ENCODE data around the gene CCT5. TPM values are rescaled to one million over a fixed set of nuclear protein-coding genes. Genes with fewer than 3 reads are reported as not detected.

CCT5 gene
- total RNA-seq = 259 TPM

DNA sequence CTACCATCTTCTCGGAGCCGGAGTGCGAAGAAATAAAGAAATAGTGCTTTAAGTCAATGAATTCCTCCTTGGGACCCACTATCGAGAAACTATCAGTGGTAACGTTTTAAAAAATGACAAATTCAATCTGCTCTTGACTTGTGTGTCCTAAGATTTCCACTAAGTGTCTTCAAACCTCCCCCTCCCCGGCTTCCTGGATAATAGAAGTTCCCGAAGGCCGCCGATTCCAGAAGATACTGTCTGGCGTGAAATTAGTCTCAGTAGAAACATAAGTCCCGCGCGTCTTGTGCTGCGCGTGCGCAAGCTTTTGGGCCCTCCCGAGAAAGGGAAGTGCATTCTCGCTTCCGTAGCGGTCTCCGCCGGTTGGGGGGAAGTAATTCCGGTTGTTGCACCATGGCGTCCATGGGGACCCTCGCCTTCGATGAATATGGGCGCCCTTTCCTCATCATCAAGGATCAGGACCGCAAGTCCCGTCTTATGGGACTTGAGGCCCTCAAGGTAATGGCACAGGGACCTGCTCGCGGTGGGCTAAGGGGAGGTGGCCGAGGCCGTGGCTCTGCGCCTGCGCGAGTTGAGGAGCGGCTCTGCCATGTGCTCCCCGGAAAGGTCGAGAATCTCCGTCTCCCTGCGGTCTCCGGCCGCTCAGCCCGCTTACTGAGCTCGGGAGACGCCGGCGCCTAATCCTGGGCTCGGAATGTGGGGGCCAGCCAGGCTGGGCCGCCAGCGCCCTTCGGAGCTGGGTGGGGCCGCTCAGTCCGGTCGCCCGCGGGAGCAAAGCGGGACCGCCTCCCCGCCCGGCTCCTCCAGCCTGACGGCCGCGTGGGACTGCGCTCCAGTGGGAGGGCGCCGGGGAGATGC is at the start of gene CCT5:
Gene CCT5 (plus strand): TSS at position 333 of the 858 bp plus-strand sequence. CDS start 61 bp downstream, at position 394.

DNA sequence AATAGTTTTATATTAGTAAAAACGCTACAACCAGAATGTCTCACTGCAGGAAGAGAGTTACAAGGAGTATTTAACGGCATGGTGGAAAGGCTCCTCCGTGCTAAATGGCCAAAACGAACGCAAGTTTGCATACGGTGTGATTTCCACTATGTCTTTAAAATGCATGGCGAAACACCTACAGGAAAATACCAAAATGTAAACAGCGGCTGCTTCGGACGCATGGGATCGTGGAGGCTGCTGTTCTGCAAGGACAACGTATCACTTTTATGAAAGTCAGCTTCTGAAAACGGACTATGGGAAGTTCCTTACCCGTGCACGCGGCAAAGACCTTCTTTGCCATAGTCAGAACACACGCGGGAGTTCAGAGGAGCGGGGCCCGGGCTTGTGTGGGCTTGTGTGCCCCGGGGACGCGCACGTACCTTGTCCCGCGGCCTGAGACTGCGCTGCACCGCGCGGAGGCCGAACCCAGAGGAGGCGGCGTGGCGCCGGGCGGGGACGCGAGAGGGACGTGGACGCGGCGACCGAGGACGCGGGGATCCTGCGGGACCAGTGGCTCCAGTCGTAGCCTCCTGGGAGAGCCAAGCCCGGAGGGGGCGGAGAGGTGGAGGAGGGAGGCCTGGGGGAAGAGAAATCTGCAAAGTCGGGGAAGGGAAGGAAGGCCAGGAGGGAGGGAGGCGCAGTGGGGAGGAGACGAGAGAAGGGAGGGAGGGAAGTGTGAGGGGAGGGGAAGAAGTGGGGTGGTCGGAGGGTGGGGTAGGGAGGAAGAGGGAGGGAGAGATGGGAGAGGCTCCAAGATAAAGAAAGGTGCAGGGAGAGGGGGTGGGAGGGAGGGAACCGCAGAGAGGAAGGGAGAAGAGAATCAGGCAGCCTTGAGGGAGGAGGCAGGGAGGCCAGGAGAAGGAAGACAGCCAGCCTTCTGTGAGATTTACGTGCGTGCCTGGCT is 57.4 kb downstream of the CCT5 start, which contains the start of gene CMBL:
Gene CMBL (minus strand): TSS at position 697 of the 943 bp plus-strand sequence. CDS start 17,140 bp downstream, outside the sequence.

Small RNAs within 50 kb of the gene (small RNA-seq; reads per million reads assigned to genes)
- not detected for gene RF00019

Other genes with a start within 250 kb of the CCT5 start
- 44.3 TPM for gene ATPSCKMT, start 392 bp upstream of the CCT5 start, total RNA-seq
- gene CMBL, start 57.6 kb downstream of the CCT5 start, total RNA-seq = 12.0 TPM
- 248 TPM for gene MARCHF6, start 103.4 kb downstream of the CCT5 start, total RNA-seq
- gene ROPN1L, start 191.6 kb downstream of the CCT5 start, total RNA-seq = 12.0 TPM

All from diencephalon (tissue), 1 donor.